Nucleus accumbens (tissue), 56 donors: ENCODE data around the gene MYO1B.

Source experiments
- DNase-seq, 56 donors: peaks; one replicate each; lab custom pipeline; 2025; lab: John Stamatoyannopoulos, UW

The MYO1B gene

GRCh38 chr2:191225126-191225525, 20.1 kb upstream of the MYO1B start:
- DNase-seq = no peak

- DNase-seq = no peak
Measured at GRCh38 chr2:191225690-191226089, 19.5 kb upstream of the MYO1B start.

- no peak for DNase-seq
Measured at GRCh38 chr2:191226196-191226595, 19.0 kb upstream of the MYO1B start.

GRCh38 chr2:191228333-191228732, 16.9 kb upstream of the MYO1B start:
- DNase-seq = no peak

- no peak for DNase-seq
Measured at GRCh38 chr2:191228861-191229260, 16.3 kb upstream of the MYO1B start.

GRCh38 chr2:191230174-191230573, 15.0 kb upstream of the MYO1B start:
- DNase-seq = peak in 1 of 56 donors; percentile 13

GRCh38 chr2:191231995-191232394, 13.2 kb upstream of the MYO1B start:
- no peak for DNase-seq

- DNase-seq = no peak
Measured at GRCh38 chr2:191233533-191233932, 11.7 kb upstream of the MYO1B start.

- no peak for DNase-seq
Measured at GRCh38 chr2:191234376-191234775, 10.8 kb upstream of the MYO1B start.

- DNase-seq = no peak
Measured at GRCh38 chr2:191240871-191241270, 4.3 kb upstream of the MYO1B start.

GRCh38 chr2:191241418-191241817, 3.8 kb upstream of the MYO1B start:
- no peak for DNase-seq

- no peak for DNase-seq
Measured at GRCh38 chr2:191243154-191243553, 2.0 kb upstream of the MYO1B start.

- DNase-seq = no peak
Measured at GRCh38 chr2:191244350-191244749, 854 bp upstream of the MYO1B start.

GRCh38 chr2:191245869-191246531, 796 bp downstream of the MYO1B start:
- DNase-seq = no peak

- DNase-seq = no peak
Measured at GRCh38 chr2:191246820-191247380, 1.7 kb downstream of the MYO1B start.

GRCh38 chr2:191247381-191248057, 2.3 kb downstream of the MYO1B start:
- DNase-seq = peak in 1 of 56 donors; percentile 34

- DNase-seq = no peak
Measured at GRCh38 chr2:191249156-191249813, 4.1 kb downstream of the MYO1B start.

GRCh38 chr2:191250400-191250799, 5.2 kb downstream of the MYO1B start:
- DNase-seq = no peak

- no peak for DNase-seq
Measured at GRCh38 chr2:191250986-191251385, 5.8 kb downstream of the MYO1B start.

GRCh38 chr2:191252699-191253098, 7.5 kb downstream of the MYO1B start:
- DNase-seq = no peak

GRCh38 chr2:191253476-191253875, 8.3 kb downstream of the MYO1B start:
- no peak for DNase-seq

GRCh38 chr2:191255271-191255670, 10.1 kb downstream of the MYO1B start:
- no peak for DNase-seq
